ENCODE measurements around the gene GALNT1. TPM values are rescaled to one million over a fixed set of nuclear protein-coding genes. Genes with fewer than 3 reads are reported as not detected.

The GALNT1 gene
- total RNA-seq, 2 experiments from 2014 or later, result 26.3 to 31.9 TPM

DNA sequence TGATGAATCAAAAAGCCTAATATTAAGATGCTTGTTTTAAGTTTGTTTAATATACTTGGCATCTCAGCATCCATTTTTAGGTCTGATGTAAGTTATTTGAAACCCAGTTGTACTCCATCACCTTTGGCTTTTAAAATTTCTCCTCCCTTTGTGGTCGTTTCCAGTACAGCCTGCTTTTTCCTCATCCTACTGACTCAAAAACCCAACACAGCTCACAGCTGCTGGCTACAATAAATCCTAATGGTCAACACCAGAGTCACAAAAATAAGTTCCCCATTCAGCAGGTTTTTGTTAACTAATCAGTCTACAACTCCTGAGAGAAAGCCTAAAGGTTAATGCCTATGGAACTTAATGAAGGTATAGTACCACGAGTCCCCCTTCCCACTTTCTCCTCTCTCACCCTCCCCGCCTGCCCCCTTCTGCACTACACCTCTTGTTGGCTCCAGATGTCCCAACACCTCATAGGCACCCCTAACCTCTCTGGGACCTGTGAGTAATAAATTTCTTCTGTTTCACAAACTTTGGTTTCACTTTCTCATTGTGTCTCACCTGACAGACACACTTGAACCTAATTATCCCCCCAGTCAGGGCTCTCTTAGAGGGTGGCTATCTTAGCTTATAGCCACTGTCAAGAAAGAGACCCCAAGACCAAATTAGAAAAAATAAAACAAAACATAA lies 148.6 kb downstream of the GALNT1 start:
- H3K4me1 Mint-ChIP-seq, result no peaks in the 10 kb centered on the region
- CTCF ChIA-PET, result no interaction called here
- H3K36me3 Mint-ChIP-seq (ENCODE audit: low read depth), result no peaks in the 10 kb centered on the region
- H3K27ac Mint-ChIP-seq, result no peak overlapping the region
- DNase-seq, result no peak
- H3K27me3 Mint-ChIP-seq, result peaks cover 7% of the 10 kb centered on the region
- H3K4me3 Mint-ChIP-seq, result no peak overlapping the region
- POLR2A ChIA-PET, result no interaction called here
- H3K9me3 Mint-ChIP-seq, result peaks cover 11% of the 10 kb centered on the region

DNA sequence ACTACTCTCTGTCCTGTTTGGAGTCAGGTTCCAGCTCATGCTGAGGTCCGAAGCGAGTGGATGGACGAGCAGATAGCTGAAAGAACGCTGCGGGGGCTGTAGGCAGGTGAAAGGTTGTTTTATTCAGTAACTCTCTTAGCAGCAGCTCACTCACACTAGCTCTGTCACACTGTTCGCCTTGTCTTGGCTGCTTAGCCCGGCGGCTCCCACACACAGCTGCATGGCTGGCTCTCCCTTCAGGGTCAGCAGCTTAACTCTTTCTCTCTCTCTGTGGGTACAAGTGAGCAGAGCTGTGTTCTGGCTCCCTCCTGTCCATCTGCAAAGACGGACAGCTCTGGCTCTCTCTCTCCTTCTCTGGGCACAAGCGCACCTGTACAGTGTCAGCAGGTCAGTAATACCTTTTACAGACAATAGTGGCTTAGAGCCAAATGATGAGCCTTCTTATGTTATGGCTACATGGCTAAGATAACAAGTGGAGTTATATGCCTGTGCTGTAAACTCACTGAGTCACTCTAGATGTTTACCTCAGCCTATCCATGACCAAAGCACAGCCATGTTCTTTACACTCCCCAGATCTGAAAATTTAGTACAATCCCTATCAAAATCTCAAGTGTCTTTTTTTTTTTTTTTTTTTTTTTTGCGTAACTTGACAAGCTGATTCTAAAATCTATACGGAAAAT lies 149.3 kb downstream of the GALNT1 start:
- ChIA-PET POLR2A (no interaction called here), CTCF (no interaction called here)
- DNase-seq, result no peak
- Mint-ChIP-seq H3K36me3 (ENCODE audit: low read depth) (no peaks in the 10 kb centered on the region), H3K4me1 (no peaks in the 10 kb centered on the region), H3K9me3 (peaks cover 11% of the 10 kb centered on the region), H3K4me3 (no peak overlapping the region), H3K27me3 (peaks cover 7% of the 10 kb centered on the region), H3K27ac (no peak overlapping the region)

DNA sequence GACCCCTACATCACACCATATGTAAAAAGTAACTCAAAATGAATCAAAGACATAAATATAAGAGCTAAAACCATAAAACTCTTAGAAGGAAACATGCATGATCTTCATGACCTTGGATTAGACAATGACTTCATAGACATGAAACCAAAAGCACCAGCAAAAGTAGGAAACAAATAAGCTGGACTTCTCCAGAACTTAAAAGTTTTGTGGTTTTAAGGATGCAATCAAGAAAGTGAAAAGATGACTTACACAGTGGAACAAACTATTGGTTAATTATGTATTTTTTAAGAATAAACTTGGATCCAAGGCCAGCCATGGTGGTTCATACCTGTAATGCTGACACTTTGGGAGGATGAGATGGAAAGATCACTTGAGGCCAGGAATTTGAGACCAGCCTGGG lies 150.2 kb downstream of the GALNT1 start:
- no peak overlapping the region for H3K27ac Mint-ChIP-seq
- ChIA-PET POLR2A (no interaction called here), CTCF (interaction anchor here (1.0 kb wide), 2 partner anchors 17 to 219 kb away, joined by 3 read pairs; no protein-coding TSS in a partner anchor)
- no peaks in the 10 kb centered on the region for H3K4me1 Mint-ChIP-seq
- DNase-seq, result no peak
- H3K27me3 Mint-ChIP-seq, result peaks cover 3% of the 10 kb centered on the region
- no peak overlapping the region for H3K4me3 Mint-ChIP-seq
- H3K9me3 Mint-ChIP-seq, result peaks cover 11% of the 10 kb centered on the region
- no peaks in the 10 kb centered on the region for H3K36me3 Mint-ChIP-seq (ENCODE audit: low read depth)

DNA sequence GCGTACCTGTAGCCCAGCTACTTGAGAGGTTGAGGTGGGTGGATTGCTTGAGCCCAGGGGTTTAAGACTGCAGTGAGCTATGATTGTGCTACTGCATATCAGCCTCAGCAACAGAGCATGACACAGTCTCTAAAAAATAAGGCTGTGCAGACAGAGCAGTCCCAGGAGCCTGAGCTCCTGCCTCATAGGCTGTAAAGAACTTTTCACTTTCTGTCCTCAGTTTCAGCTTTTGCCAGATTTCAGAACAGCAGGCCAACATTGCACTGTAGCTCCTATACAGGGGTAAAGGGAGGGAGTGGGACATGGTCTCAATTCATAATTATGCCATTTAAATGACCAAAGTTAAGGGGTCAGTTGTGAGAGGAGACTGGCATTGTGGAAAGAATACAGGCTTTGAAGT lies 150.6 kb downstream of the GALNT1 start:
- peaks cover 11% of the 10 kb centered on the region for H3K9me3 Mint-ChIP-seq
- H3K4me1 Mint-ChIP-seq, result no peaks in the 10 kb centered on the region
- ChIA-PET CTCF (interaction anchor here (0.6 to 1.0 kb wide), 3 partner anchors 18 to 218 kb away, joined by 3 to 4 read pairs (median 3); no protein-coding TSS in a partner anchor), POLR2A (no interaction called here)
- no peak overlapping the region for H3K27ac Mint-ChIP-seq
- H3K27me3 Mint-ChIP-seq, result peaks cover 2% of the 10 kb centered on the region
- no peaks in the 10 kb centered on the region for H3K36me3 Mint-ChIP-seq (ENCODE audit: low read depth)
- H3K4me3 Mint-ChIP-seq, result no peak overlapping the region
- no peak for DNase-seq

DNA sequence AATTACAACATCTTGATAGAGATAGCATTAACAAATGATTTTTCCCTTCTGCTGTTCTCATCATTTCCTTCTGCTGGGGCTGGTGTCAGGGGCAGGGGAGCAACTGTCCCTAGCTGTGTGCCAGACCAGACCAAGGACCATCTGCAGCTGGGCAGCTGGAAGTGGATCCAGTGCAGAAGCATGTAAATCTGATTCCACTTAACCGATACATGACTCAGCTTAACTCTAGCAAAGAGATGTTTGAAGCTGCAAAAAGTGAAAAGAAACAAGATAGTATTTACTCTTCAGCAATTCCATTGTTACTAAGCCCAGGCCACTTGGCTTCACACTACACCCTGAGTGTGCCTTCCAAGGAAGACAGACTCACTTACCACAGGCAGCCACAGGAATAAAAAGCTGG lies 151.1 kb downstream of the GALNT1 start:
- Mint-ChIP-seq H3K9me3 (peaks cover 11% of the 10 kb centered on the region), H3K36me3 (ENCODE audit: low read depth) (no peaks in the 10 kb centered on the region), H3K27ac (no peak overlapping the region), H3K27me3 (peaks cover 2% of the 10 kb centered on the region), H3K4me1 (no peaks in the 10 kb centered on the region), H3K4me3 (no peak overlapping the region)
- ChIA-PET CTCF (interaction anchor here (0.6 to 1.0 kb wide), 2 partner anchors 167 to 218 kb away, joined by 3 to 4 read pairs; no protein-coding TSS in a partner anchor), POLR2A (no interaction called here)
- no peak for DNase-seq

DNA sequence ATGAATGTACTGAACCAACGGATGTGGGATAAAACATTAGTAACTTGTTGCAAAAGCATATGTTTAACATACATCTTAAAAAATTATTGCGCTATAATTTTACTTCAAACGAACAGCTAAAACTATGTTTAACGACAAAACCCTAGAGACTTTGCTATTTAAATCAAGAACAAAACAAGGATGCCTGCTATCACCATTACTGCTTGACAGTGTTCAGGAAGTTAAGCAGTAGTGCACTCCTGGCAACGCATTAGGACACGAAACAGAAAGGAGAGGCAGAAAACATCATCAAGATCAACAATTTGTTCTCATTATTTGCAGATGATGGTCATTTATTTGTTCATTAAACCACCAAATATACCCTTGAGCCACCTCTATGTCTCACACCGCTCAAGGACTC lies 151.9 kb downstream of the GALNT1 start:
- H3K27me3 Mint-ChIP-seq, result peaks cover 2% of the 10 kb centered on the region
- no peak overlapping the region for H3K27ac Mint-ChIP-seq
- DNase-seq, result no peak
- no peak overlapping the region for H3K4me3 Mint-ChIP-seq
- POLR2A ChIA-PET, result no interaction called here
- no peaks in the 10 kb centered on the region for H3K4me1 Mint-ChIP-seq
- H3K9me3 Mint-ChIP-seq, result peaks cover 11% of the 10 kb centered on the region
- CTCF ChIA-PET, result no interaction called here
- H3K36me3 Mint-ChIP-seq (ENCODE audit: low read depth), result no peaks in the 10 kb centered on the region

DNA sequence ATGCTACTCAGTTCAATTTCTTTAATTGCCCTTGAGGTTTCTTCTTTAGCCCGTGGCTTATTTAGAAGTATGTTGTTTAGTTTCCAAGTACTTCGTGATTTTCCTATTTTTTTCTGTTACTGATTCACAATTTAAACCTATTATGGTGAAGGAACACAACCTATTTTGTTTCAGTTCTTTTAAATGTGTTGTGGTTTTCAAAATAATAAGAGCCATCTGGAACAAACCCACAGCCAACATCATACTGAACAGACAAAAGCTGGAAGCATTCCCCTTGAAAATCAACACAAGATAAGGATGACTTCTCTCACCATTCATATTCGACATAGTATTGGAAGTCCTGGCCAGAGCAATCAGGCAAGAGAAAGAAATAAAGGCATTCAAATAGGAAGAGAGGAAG lies 155.2 kb downstream of the GALNT1 start:
- no peak for DNase-seq
- POLR2A ChIA-PET, result no interaction called here
- Mint-ChIP-seq H3K36me3 (ENCODE audit: low read depth) (no peaks in the 10 kb centered on the region), H3K9me3 (no peaks in the 10 kb centered on the region), H3K27ac (no peak overlapping the region), H3K27me3 (peaks cover 10% of the 10 kb centered on the region), H3K4me3 (no peak overlapping the region), H3K4me1 (no peaks in the 10 kb centered on the region)
- CTCF ChIA-PET, result no interaction called here

DNA sequence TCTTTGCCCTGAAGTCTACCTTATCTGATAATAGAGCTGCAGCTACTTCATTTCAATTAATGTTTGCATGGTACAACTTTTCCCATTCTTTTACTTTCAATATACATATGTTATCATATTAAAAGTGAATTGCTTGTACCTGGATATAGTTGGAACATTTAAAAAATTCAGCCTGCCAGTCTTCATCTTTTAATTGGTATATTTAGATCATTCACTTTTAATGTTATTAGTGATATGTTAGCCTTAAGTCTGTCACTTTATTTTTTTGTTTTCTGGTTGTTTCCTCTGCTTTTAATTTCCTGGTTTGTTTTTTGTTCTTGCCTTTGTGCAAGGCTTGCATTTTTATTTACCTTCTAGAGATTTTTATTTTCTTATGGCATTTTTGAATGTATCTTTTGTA lies 158.2 kb downstream of the GALNT1 start:
- no peak for DNase-seq
- H3K4me3 Mint-ChIP-seq, result no peak overlapping the region
- H3K36me3 Mint-ChIP-seq (ENCODE audit: low read depth), result no peaks in the 10 kb centered on the region
- CTCF ChIA-PET, result no interaction called here
- no peaks in the 10 kb centered on the region for H3K4me1 Mint-ChIP-seq
- POLR2A ChIA-PET, result no interaction called here
- H3K27me3 Mint-ChIP-seq, result peaks cover 13% of the 10 kb centered on the region
- no peak overlapping the region for H3K27ac Mint-ChIP-seq
- no peaks in the 10 kb centered on the region for H3K9me3 Mint-ChIP-seq

DNA sequence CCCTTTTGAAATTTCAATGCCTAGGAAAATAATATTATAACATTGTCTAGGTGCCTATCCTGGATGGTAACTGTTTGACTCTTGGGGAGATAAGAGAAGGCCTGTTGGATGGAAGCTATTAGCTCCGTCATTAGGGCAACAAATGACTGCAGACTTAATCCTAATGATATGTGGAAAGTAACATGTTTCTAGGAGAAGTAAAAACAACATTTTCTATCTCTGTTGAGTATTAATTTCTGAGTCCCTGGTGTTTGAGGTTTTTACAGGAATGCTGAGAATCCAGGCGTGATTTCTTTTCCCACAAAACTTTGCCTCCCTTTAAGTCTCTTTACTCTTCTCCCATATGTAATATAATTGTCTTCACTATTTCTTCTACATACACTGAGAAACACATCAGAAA lies 159.1 kb downstream of the GALNT1 start:
- CTCF ChIA-PET, result no interaction called here
- POLR2A ChIA-PET, result no interaction called here
- H3K4me3 Mint-ChIP-seq, result no peak overlapping the region
- H3K9me3 Mint-ChIP-seq, result peaks cover 2% of the 10 kb centered on the region
- H3K4me1 Mint-ChIP-seq, result no peaks in the 10 kb centered on the region
- no peaks in the 10 kb centered on the region for H3K36me3 Mint-ChIP-seq (ENCODE audit: low read depth)
- H3K27me3 Mint-ChIP-seq, result peaks cover 13% of the 10 kb centered on the region
- H3K27ac Mint-ChIP-seq, result no peak overlapping the region
- no peak for DNase-seq

DNA sequence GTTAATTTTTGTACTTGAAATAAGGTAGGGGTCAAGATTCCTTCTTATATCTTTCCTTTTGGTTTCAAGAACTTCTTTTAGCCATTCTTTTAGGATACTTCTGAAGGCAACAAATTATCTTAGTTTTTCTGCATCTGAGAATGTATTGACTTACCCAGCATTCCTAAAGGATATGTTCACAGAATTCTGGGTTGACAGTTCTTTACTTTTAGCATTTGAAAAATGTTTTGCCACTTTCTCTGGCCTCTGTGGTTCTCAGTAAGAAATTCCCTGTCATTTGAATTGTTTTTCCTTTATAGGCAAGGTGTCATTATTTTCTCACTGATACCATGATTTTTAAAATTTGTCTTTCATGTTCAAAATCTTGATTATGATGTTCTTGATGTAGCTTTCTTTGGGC lies 162.4 kb downstream of the GALNT1 start:
- Mint-ChIP-seq H3K4me3 (no peak overlapping the region), H3K9me3 (peaks cover 3% of the 10 kb centered on the region), H3K36me3 (ENCODE audit: low read depth) (no peaks in the 10 kb centered on the region), H3K4me1 (no peaks in the 10 kb centered on the region), H3K27ac (no peak overlapping the region), H3K27me3 (peaks cover 8% of the 10 kb centered on the region)
- CTCF ChIA-PET, result no interaction called here
- POLR2A ChIA-PET, result no interaction called here
- DNase-seq, result no peak

DNA sequence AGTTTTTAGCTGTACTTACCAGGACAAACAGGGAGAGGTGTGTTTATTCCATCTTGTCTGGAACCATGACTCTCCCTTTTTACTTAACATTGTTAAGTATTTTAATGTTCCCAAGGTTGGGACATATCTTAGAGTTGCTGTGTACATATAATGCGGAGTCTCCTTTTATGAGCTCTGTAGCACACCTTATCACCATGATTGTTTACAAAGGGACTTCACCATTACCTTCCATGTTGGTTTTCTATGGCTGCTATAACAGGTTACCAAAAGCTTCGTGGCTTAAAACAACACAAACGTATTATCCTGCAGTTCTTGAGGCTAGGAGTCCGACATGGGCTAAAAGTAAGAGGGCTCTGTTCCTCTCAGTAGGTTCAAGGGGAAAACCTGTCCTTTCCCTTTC lies 164.3 kb downstream of the GALNT1 start:
- H3K36me3 Mint-ChIP-seq (ENCODE audit: low read depth), result no peaks in the 10 kb centered on the region
- ChIA-PET POLR2A (no interaction called here), CTCF (interaction anchor here (1.4 kb wide), 1 partner anchor 11 kb away, joined by 5 read pairs; no protein-coding TSS in a partner anchor)
- H3K9me3 Mint-ChIP-seq, result peaks cover 3% of the 10 kb centered on the region
- peaks cover 4% of the 10 kb centered on the region for H3K27me3 Mint-ChIP-seq
- H3K4me3 Mint-ChIP-seq, result no peak overlapping the region
- H3K27ac Mint-ChIP-seq, result no peak overlapping the region
- no peak for DNase-seq
- no peaks in the 10 kb centered on the region for H3K4me1 Mint-ChIP-seq

DNA sequence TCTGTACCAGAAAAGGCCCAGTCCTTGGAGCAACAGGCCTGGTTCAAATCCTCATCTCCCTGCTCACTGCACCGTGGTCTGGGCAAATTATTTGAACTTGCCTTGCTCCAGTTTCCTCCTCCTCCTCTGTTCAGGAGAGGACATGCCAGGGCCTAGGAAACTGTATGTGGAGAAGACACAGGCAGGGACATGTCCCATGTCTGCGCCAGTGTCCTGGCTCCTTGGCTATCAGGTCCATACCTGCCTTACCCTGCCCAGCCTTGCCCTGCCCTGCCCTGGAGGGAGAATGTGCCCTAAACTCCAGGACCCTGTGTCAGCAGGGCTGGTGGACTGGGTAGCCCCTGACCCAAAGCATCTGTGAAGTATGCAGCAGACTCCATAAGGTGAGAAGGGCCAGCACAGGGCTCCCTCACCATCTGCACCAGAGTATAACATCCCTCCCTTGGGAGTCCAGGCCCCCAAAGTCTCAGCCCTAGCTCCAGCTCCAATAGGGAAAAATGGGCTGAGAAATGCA lies 165.3 kb downstream of the GALNT1 start:
- Mint-ChIP-seq H3K27ac (no peak overlapping the region), H3K27me3 (peaks cover 3% of the 10 kb centered on the region), H3K9me3 (peaks cover 3% of the 10 kb centered on the region), H3K4me3 (no peak overlapping the region), H3K36me3 (ENCODE audit: low read depth) (no peaks in the 10 kb centered on the region), H3K4me1 (no peaks in the 10 kb centered on the region)
- DNase-seq, result no peak
- ChIA-PET POLR2A (no interaction called here), CTCF (no interaction called here)

DNA sequence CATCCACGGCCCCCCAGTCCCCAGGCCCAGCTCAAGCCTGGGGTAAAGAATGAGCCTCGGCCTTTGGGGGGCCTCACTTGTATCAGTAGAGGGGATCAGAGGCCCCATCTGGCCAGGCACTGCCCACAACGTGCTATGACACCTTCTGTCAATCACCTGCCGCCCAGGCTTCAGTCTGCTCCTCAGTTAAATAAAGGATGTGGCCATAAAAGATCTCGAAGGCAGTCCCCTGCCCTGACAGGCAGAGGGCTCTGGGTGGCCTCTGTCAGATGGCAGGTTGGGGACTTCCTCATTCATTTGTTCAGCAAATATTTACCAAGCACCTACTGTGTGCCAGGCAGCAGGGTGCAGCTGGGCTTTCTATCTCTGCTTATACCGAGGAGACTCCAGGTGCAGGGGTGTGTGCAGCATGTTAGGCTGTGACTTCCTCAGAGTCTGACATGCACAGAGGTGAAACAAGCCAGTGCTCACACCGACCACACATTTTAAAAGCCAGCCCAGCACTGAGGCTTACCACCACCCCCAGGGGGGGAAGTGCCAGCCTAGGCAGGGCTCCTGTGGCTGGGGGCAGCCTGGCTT lies 166.4 kb downstream of the GALNT1 start:
- Mint-ChIP-seq H3K4me3 (no peak overlapping the region), H3K27me3 (peaks cover 2% of the 10 kb centered on the region), H3K4me1 (no peaks in the 10 kb centered on the region), H3K9me3 (peaks cover 3% of the 10 kb centered on the region), H3K27ac (no peak overlapping the region), H3K36me3 (ENCODE audit: low read depth) (no peaks in the 10 kb centered on the region)
- ChIA-PET POLR2A (no interaction called here), CTCF (no interaction called here)
- DNase-seq, result no peak

Data from activated CD4-positive, alpha-beta T cell treated with anti-CD3 and anti-CD28 coated beads, Interleukin-2, amount 10 ng/mL, durations not matched to agents 7 days and 5 days (primary cell).